Measurements from ENCODE around the gene SDK1. TPM values are rescaled to one million over a fixed set of nuclear protein-coding genes. Genes with fewer than 3 reads are reported as not detected.

The SDK1 gene
- total RNA-seq, 1 experiment from 2014 or later = 9.3 TPM

DNA sequence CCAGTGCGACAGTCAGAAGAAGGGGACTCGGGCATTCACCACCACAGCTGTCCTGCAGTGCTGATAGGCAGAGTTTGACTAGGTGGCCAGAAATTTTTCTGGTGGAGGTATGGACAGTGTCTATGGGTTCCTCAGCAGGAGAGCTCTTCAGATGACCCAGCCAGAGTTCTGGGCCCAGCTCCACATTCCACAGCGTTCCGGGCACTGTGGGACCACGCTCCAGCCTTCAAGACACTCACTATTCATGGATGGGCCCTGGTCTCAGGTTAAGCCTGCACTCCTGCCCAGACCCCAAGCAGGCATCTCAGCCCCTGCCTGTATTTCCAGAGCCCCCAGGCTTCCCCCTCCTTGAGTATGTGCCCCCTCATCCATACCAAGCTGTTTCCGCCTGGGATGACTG is 884.1 kb downstream of the SDK1 start:
- POLR2A ChIA-PET = no interaction called here

More for the DNA sequence above, 884.1 kb downstream of the SDK1 start:
- Mint-ChIP-seq H3K36me3 (peaks cover 14% of the 10 kb centered on the region), H3K27me3 (ENCODE audit: low read depth) (no peaks in the 10 kb centered on the region), H3K27ac (no peak overlapping the region), H3K9me3 (peaks cover 26% of the 10 kb centered on the region), H3K4me1 (0 out of 2 replicates have a peak, but pooled peaks cover 3% of the 10 kb centered on the region), H3K4me3 (no peak overlapping the region)
- CTCF ChIA-PET = interaction anchor here (2.1 kb wide), 1 partner anchor 294 kb away, joined by 7 read pairs; no protein-coding TSS in a partner anchor
- no peak for TF ChIP-seq TP53 (CRISPR knock-in tag; IDR thresholded peaks at IDR 0.05)
- TF ChIP-seq CREM (CRISPR knock-in tag; IDR thresholded peaks at IDR 0.05) = no peak
- TF ChIP-seq ZNF396 (CRISPR knock-in tag; IDR thresholded peaks at IDR 0.05; ENCODE audit: borderline replicate concordance) = no peak
- no peak for TF ChIP-seq NFYB (CRISPR knock-in tag; conservative IDR thresholded peaks at IDR 0.05; ENCODE audit: low read depth)
- TF ChIP-seq, protein P1, sequence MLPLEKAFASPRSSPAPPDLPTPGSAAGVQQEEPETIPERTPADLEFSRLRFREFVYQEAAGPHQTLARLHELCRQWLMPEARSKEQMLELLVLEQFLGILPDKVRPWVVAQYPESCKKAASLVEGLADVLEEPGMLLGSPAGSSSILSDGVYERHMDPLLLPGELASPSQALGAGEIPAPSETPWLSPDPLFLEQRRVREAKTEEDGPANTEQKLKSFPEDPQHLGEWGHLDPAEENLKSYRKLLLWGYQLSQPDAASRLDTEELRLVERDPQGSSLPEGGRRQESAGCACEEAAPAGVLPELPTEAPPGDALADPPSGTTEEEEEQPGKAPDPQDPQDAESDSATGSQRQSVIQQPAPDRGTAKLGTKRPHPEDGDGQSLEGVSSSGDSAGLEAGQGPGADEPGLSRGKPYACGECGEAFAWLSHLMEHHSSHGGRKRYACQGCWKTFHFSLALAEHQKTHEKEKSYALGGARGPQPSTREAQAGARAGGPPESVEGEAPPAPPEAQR (CRISPR knock-in tag; IDR thresholded peaks at IDR 0.05) = no peak
- TF ChIP-seq MLX (CRISPR knock-in tag; IDR thresholded peaks at IDR 0.05) = no peak
- TF ChIP-seq GTF2I (CRISPR knock-in tag; conservative IDR thresholded peaks at IDR 0.05) = no peak
- TF ChIP-seq ZNF512 (CRISPR knock-in tag; IDR thresholded peaks at IDR 0.05; ENCODE audit: borderline replicate concordance) = no peak
- TF ChIP-seq ARID4B (CRISPR knock-in tag; IDR thresholded peaks at IDR 0.05; ENCODE audit: borderline replicate concordance) = no peak
- TF ChIP-seq ZNF416 (CRISPR knock-in tag; IDR thresholded peaks at IDR 0.05) = no peak
- TF ChIP-seq ETV6 (CRISPR knock-in tag; IDR thresholded peaks at IDR 0.05) = no peak
- no peak for TF ChIP-seq ZNF263 (CRISPR knock-in tag; IDR thresholded peaks at IDR 0.05; ENCODE audit: low read depth)
- no peak for TF ChIP-seq NFE2L1 (CRISPR knock-in tag; IDR thresholded peaks at IDR 0.05)
- TF ChIP-seq, protein P2, sequence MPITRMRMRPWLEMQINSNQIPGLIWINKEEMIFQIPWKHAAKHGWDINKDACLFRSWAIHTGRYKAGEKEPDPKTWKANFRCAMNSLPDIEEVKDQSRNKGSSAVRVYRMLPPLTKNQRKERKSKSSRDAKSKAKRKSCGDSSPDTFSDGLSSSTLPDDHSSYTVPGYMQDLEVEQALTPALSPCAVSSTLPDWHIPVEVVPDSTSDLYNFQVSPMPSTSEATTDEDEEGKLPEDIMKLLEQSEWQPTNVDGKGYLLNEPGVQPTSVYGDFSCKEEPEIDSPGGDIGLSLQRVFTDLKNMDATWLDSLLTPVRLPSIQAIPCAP (CRISPR knock-in tag; IDR thresholded peaks at IDR 0.05) = no peak
- no peak for TF ChIP-seq ZNF425 (CRISPR knock-in tag; conservative IDR thresholded peaks at IDR 0.05)
- no peak for TF ChIP-seq NR3C1 (CRISPR knock-in tag; conservative IDR thresholded peaks at IDR 0.05; ENCODE audit: low read depth)
- no peak for TF ChIP-seq ZNF232 (CRISPR knock-in tag; IDR thresholded peaks at IDR 0.05)
- no peak for TF ChIP-seq TEAD1 (CRISPR knock-in tag; IDR thresholded peaks at IDR 0.05)
- no peak for TF ChIP-seq RELA (CRISPR knock-in tag; IDR thresholded peaks at IDR 0.05; ENCODE audit: borderline replicate concordance)
- TF ChIP-seq GRHL2 (CRISPR knock-in tag; IDR thresholded peaks at IDR 0.05; ENCODE audit: insufficient replicate concordance, severe bottlenecking) = no peak
- ATAC-seq (no peak), DNase-seq (ENCODE audit: low spot score) (no peak)

Measured in WTC11 (cell line).